ENCODE results near the gene VIL1.

The VIL1 gene

GRCh38 chr2:218429911-218430692 lies 11.2 kb downstream of the VIL1 start:
- Histone ChIP-seq H3K9ac (ENCODE audit: low read length in 2 of 2) (no peak overlapping the region), H3K27me3 (ENCODE audit: control insufficient read depth in 1 of 2, insufficient read depth in 2 of 2, low read length in 2 of 2) (peaks cover 0 to 3% of the 10 kb centered on the region in 2 donors), H3K27ac (ENCODE audit: low read length) (no peak overlapping the region), H3K9me3 (ENCODE audit: control insufficient read depth in 2 of 2, low read length in 2 of 2) (no peaks in the 10 kb centered on the region), H3K4me3 (ENCODE audit: low read length in 2 of 2) (no peak overlapping the region), H3K4me1 (ENCODE audit: control insufficient read depth, insufficient read depth, low read length) (no peaks in the 10 kb centered on the region), H3K36me3 (ENCODE audit: control insufficient read depth in 2 of 2, insufficient read depth in 2 of 2, low read length in 2 of 2) (no peaks in the 10 kb centered on the region)

DNA sequence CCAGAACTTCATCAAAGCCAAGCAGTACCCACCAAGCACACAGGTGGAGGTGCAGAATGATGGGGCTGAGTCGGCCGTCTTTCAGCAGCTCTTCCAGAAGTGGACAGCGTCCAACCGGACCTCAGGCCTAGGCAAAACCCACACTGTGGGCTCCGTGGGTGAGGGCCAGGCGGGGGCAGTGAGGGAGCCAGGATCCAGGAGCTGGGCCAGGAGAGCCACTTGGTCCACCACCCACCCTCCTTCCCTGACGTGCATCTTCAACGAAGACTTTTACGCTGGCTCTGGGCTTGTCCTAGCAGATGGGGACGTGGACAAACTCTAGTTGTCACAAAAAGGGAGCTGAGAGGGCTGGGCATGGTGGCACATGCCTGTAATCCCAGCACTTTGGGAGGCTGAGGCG lies 11.8 kb downstream of the VIL1 start:
- Histone ChIP-seq H3K9me3 (ENCODE audit: control insufficient read depth in 2 of 2, low read length in 2 of 2) (no peaks in the 10 kb centered on the region), H3K9ac (ENCODE audit: low read length in 2 of 2) (no peak overlapping the region), H3K4me1 (ENCODE audit: control insufficient read depth, insufficient read depth, low read length) (no peaks in the 10 kb centered on the region), H3K27ac (ENCODE audit: low read length) (no peak overlapping the region), H3K4me3 (ENCODE audit: low read length in 2 of 2) (no peak overlapping the region), H3K27me3 (ENCODE audit: control insufficient read depth in 1 of 2, insufficient read depth in 2 of 2, low read length in 2 of 2) (peaks cover 0 to 3% of the 10 kb centered on the region in 2 donors), H3K36me3 (ENCODE audit: control insufficient read depth in 2 of 2, insufficient read depth in 2 of 2, low read length in 2 of 2) (no peaks in the 10 kb centered on the region)

DNA sequence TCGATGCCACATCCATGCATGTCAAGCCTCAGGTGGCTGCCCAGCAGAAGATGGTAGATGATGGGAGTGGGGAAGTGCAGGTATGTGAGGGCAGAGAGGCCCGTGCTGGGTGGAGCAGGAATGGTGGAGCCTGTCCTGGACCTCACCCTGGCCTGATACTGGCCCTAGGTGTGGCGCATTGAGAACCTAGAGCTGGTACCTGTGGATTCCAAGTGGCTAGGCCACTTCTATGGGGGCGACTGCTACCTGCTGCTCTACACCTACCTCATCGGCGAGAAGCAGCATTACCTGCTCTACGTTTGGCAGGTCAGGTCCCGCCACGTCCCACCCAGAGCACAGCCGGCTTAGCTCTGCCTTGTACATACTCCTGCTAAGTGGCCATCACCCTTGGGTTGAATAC lies 13.0 kb downstream of the VIL1 start:
- Histone ChIP-seq H3K4me1 (ENCODE audit: control insufficient read depth, insufficient read depth, low read length) (no peaks in the 10 kb centered on the region), H3K4me3 (ENCODE audit: low read length in 2 of 2) (no peak overlapping the region), H3K9ac (ENCODE audit: low read length in 2 of 2) (no peak overlapping the region), H3K9me3 (ENCODE audit: control insufficient read depth in 2 of 2, low read length in 2 of 2) (no peaks in the 10 kb centered on the region), H3K27me3 (ENCODE audit: control insufficient read depth in 1 of 2, insufficient read depth in 2 of 2, low read length in 2 of 2) (peaks cover 0 to 3% of the 10 kb centered on the region in 2 donors), H3K36me3 (ENCODE audit: control insufficient read depth in 2 of 2, insufficient read depth in 2 of 2, low read length in 2 of 2) (no peaks in the 10 kb centered on the region), H3K27ac (ENCODE audit: low read length) (no peak overlapping the region)

- Histone ChIP-seq H3K9ac (ENCODE audit: low read length in 2 of 2) (no peak overlapping the region), H3K9me3 (ENCODE audit: control insufficient read depth in 2 of 2, low read length in 2 of 2) (no peaks in the 10 kb centered on the region), H3K27me3 (ENCODE audit: control insufficient read depth in 1 of 2, insufficient read depth in 2 of 2, low read length in 2 of 2) (peaks cover 0 to 3% of the 10 kb centered on the region in 2 donors), H3K4me1 (ENCODE audit: control insufficient read depth, insufficient read depth, low read length) (no peaks in the 10 kb centered on the region), H3K4me3 (ENCODE audit: low read length in 2 of 2) (no peak overlapping the region), H3K36me3 (ENCODE audit: control insufficient read depth in 2 of 2, insufficient read depth in 2 of 2, low read length in 2 of 2) (no peaks in the 10 kb centered on the region), H3K27ac (ENCODE audit: low read length) (no peak overlapping the region)
Observed at GRCh38 chr2:218432676-218433365, 13.9 kb downstream of the VIL1 start.

GRCh38 chr2:218434456-218434855 lies 15.5 kb downstream of the VIL1 start:
- H3K36me3 ChIP-seq (ENCODE audit: control insufficient read depth in 2 of 2, insufficient read depth in 2 of 2, low read length in 2 of 2): no peaks in the 10 kb centered on the region
- H3K9me3 ChIP-seq (ENCODE audit: control insufficient read depth in 2 of 2, low read length in 2 of 2): no peaks in the 10 kb centered on the region
- H3K4me3 ChIP-seq (ENCODE audit: low read length in 2 of 2): no peak overlapping the region
- H3K9ac ChIP-seq (ENCODE audit: low read length in 2 of 2): no peak overlapping the region
- peaks cover 0 to 3% of the 10 kb centered on the region in 2 donors for H3K27me3 ChIP-seq (ENCODE audit: control insufficient read depth in 1 of 2, insufficient read depth in 2 of 2, low read length in 2 of 2)
- no peak overlapping the region for H3K27ac ChIP-seq (ENCODE audit: low read length)
- no peaks in the 10 kb centered on the region for H3K4me1 ChIP-seq (ENCODE audit: control insufficient read depth, insufficient read depth, low read length)

DNA sequence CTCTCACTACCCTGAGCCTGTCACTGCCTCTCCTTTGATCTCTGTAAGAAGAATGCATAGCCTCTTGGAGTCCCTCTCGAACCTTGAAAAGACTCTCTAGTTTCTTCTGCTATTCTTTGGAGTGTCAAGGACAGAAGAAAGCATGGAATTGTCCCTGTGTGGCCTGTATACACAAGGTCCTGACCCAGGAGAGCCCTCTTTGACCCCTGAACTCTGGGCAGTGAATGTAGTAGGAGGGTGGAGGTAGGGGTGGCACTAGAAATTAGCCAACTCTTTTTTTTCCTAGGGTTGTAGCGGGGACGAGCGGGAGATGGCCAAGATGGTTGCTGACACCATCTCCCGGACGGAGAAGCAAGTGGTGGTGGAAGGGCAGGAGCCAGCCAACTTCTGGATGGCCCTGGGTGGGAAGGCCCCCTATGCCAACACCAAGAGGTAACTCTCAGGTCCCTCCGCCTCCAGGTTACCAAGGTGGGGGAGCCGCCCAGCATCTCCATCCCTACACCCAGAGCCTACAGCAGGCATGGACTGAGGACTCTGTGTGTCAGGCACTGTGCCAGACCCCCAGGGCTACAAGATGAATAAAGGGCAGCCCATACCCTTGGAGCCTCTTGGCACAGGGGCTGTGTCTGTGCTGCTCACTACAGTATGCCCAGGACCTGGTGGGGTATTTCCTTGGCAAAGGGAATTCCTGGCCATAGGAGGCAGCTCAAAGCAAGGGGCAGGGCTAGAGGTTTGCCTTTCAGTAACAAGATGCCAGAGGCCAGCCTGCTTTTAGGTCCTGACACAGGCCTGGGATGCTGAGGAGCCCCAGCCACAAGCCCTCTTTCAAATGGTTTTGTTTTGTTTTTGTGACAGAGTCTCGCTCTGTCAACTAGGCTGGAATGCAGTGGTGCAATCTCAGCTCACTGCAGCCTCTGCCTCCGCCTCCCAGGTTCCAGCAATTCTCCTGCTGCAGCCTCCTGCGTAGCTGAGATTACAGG lies 16.4 kb downstream of the VIL1 start:
- H3K4me1 ChIP-seq (ENCODE audit: control insufficient read depth, insufficient read depth, low read length): no peaks in the 10 kb centered on the region
- H3K4me3 ChIP-seq (ENCODE audit: low read length in 2 of 2): no peak overlapping the region
- no peaks in the 10 kb centered on the region for H3K9me3 ChIP-seq (ENCODE audit: control insufficient read depth in 2 of 2, low read length in 2 of 2)
- no peaks in the 10 kb centered on the region for H3K27me3 ChIP-seq (ENCODE audit: control insufficient read depth in 1 of 2, insufficient read depth in 2 of 2, low read length in 2 of 2)
- H3K27ac ChIP-seq (ENCODE audit: low read length): no peak overlapping the region
- no peak overlapping the region for H3K9ac ChIP-seq (ENCODE audit: low read length in 2 of 2)
- no peaks in the 10 kb centered on the region for H3K36me3 ChIP-seq (ENCODE audit: control insufficient read depth in 2 of 2, insufficient read depth in 2 of 2, low read length in 2 of 2)

DNA sequence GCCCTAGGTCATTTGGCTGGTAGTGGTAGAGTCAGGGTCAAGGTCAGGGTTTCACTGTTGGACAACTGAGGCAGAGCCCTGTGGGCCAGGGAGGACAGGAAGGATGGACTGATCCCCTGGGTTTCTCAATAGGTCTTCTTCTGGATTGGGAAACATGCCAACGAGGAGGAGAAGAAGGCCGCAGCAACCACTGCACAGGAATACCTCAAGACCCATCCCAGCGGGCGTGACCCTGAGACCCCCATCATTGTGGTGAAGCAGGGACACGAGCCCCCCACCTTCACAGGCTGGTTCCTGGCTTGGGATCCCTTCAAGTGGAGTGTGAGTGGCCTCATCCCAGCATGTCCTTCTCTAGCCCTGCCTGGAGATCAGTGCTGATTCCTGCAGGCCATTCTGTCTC lies 18.1 kb downstream of the VIL1 start:
- Histone ChIP-seq H3K27me3 (ENCODE audit: control insufficient read depth in 1 of 2, insufficient read depth in 2 of 2, low read length in 2 of 2) (no peaks in the 10 kb centered on the region), H3K9ac (ENCODE audit: low read length in 2 of 2) (no peak overlapping the region)

DNA sequence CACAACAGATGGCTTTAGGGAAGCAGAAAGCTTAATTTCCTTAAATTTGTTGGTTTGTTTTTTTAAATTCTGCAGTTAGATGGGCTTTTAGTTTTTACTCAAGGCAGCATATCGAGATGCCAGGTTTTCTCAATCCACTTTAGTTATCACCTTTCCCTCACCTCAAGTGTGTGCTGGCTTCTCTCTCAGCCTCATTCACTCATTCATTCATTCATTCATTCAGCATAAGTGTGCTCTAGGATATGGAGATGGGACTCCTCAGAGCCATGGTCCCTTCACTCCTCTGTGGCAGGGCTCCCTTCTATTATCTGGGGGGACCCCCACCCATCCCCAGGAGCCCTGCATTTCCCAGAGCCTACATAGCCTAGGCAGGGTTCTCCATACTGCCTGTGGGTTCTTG lies 19.0 kb downstream of the VIL1 start:
- no peaks in the 10 kb centered on the region for H3K4me1 ChIP-seq (ENCODE audit: control insufficient read depth, insufficient read depth, low read length)
- H3K9me3 ChIP-seq (ENCODE audit: control insufficient read depth in 2 of 2, low read length in 2 of 2): no peaks in the 10 kb centered on the region
- no peak overlapping the region for H3K4me3 ChIP-seq (ENCODE audit: low read length in 2 of 2)
- H3K36me3 ChIP-seq (ENCODE audit: control insufficient read depth in 2 of 2, insufficient read depth in 2 of 2, low read length in 2 of 2): no peaks in the 10 kb centered on the region
- H3K27me3 ChIP-seq (ENCODE audit: control insufficient read depth in 1 of 2, insufficient read depth in 2 of 2, low read length in 2 of 2): no peaks in the 10 kb centered on the region
- no peak overlapping the region for H3K9ac ChIP-seq (ENCODE audit: low read length in 2 of 2)
- H3K27ac ChIP-seq (ENCODE audit: low read length): no peak overlapping the region

More for the DNA sequence above, 18.1 kb downstream of the VIL1 start:
- no peaks in the 10 kb centered on the region for H3K9me3 ChIP-seq (ENCODE audit: control insufficient read depth in 2 of 2, low read length in 2 of 2)
- no peaks in the 10 kb centered on the region for H3K4me1 ChIP-seq (ENCODE audit: control insufficient read depth, insufficient read depth, low read length)
- H3K4me3 ChIP-seq (ENCODE audit: low read length in 2 of 2): no peak overlapping the region
- no peaks in the 10 kb centered on the region for H3K36me3 ChIP-seq (ENCODE audit: control insufficient read depth in 2 of 2, insufficient read depth in 2 of 2, low read length in 2 of 2)
- no peak overlapping the region for H3K27ac ChIP-seq (ENCODE audit: low read length)

DNA sequence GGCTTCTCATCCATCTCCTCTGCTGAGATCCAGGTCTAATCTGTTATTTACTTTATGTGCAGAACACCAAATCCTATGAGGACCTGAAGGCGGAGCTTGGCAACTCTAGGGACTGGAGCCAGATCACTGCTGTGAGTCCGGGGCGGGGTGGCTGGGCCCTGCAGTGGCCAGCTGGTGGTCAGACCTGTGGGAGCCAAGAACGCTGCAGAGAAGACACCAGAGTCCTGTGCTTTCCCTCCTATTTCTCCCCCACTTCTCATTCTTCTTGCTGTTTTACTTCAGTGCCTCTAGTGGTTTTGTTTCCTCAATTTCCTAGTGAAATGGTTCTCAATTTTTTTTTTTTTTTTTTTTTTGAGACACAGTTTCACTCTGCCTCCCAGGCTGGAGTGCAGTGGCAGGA lies 19.7 kb downstream of the VIL1 start:
- no peak overlapping the region for H3K27ac ChIP-seq (ENCODE audit: low read length)

DNA sequence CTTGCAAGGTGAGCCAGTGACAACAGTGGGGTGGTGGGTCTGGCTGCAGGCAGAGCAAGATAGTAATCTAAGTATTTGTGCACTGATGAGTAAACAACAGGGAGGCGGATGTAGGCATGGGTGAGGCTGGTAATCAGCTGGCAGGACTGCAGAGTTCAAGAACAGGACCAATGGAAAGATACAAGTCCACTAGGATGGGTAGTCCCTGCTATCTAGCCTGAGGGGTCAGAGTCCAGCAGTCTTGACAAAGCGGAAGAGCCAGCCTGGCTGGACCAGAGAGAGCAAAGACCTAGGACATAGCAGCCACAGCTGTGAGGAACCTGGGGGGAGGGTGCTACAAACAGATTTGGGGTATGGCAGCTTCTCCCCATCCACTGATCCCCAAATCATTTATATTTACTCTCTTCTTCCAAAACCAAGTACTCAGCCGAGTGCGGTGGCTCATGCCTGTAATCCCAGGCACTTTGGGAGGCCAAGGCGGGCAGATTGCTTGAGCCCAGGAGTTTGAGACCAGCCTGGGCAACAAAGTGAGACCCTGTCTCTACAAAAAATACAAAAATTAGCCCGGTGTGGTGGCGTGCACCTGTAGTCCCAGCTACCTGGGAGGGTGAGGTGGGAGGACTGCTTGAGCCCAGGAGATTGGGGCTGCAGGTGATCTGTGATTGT lies 25.9 kb downstream of the VIL1 start:
- no peak overlapping the region for H3K9ac ChIP-seq (ENCODE audit: low read length in 2 of 2)
- H3K27ac ChIP-seq (ENCODE audit: low read length): no peak overlapping the region
- no peaks in the 10 kb centered on the region for H3K27me3 ChIP-seq (ENCODE audit: control insufficient read depth in 1 of 2, insufficient read depth in 2 of 2, low read length in 2 of 2)
- H3K4me3 ChIP-seq (ENCODE audit: low read length in 2 of 2): no peak overlapping the region
- H3K9me3 ChIP-seq (ENCODE audit: control insufficient read depth in 2 of 2, low read length in 2 of 2): no peaks in the 10 kb centered on the region
- peaks cover 6% of the 10 kb centered on the region in 2 donors for H3K36me3 ChIP-seq (ENCODE audit: control insufficient read depth in 2 of 2, insufficient read depth in 2 of 2, low read length in 2 of 2)
- H3K4me1 ChIP-seq (ENCODE audit: control insufficient read depth, insufficient read depth, low read length): no peaks in the 10 kb centered on the region

More for the DNA sequence above, 19.7 kb downstream of the VIL1 start:
- Histone ChIP-seq H3K9ac (ENCODE audit: low read length in 2 of 2) (no peak overlapping the region), H3K4me3 (ENCODE audit: low read length in 2 of 2) (no peak overlapping the region), H3K9me3 (ENCODE audit: control insufficient read depth in 2 of 2, low read length in 2 of 2) (no peaks in the 10 kb centered on the region), H3K27me3 (ENCODE audit: control insufficient read depth in 1 of 2, insufficient read depth in 2 of 2, low read length in 2 of 2) (no peaks in the 10 kb centered on the region), H3K4me1 (ENCODE audit: control insufficient read depth, insufficient read depth, low read length) (no peaks in the 10 kb centered on the region), H3K36me3 (ENCODE audit: control insufficient read depth in 2 of 2, insufficient read depth in 2 of 2, low read length in 2 of 2) (no peaks in the 10 kb centered on the region)
